Mucosa of rectum (tissue), 2 donors: Measurements from ENCODE around the gene RALBP1.
"Not testable (repeated sequence)": the region's sequence is repeated elsewhere in the genome, so short reads cannot be mapped to it uniquely, and the experiment has no call there.

Experiments used
- H3K27ac ChIP-seq, 2 donors: one replicate each; pipeline ENCODE4 v1.7.0; 2013; ENCODE audit warnings: inconsistent platforms in 2 of 2, low read depth in 2 of 2, low read length in 2 of 2
- H3K27me3 ChIP-seq, 2 donors: one replicate each; pipeline ENCODE4 v1.7.0; 2013; ENCODE audit warnings: low read length in 2 of 2; ENCODE audit not compliant: control insufficient read depth in 2 of 2, insufficient read depth in 2 of 2
- H3K36me3 ChIP-seq, 2 donors: one replicate each; pipeline ENCODE4 v1.7.0; 2013; ENCODE audit warnings: low read length in 2 of 2; ENCODE audit not compliant: control insufficient read depth in 2 of 2, insufficient read depth in 2 of 2
- H3K4me1 ChIP-seq, 2 donors: one replicate each; pipeline ENCODE4 v1.7.0; 2013; ENCODE audit warnings: low read length in 2 of 2, mild to moderate bottlenecking in 1 of 2; ENCODE audit not compliant: control insufficient read depth in 2 of 2, insufficient read depth in 2 of 2
- H3K4me3 ChIP-seq, 2 donors: one replicate each; pipeline ENCODE4 v1.7.0; 2013; ENCODE audit warnings: low read length in 2 of 2
- H3K9ac ChIP-seq, 2 donors: one replicate each; pipeline ENCODE4 v1.7.0; 2013; ENCODE audit warnings: low read length in 2 of 2, low read depth in 1 of 2, mild to moderate bottlenecking in 1 of 2
- H3K9me3 ChIP-seq, 2 donors: one replicate each; pipeline ENCODE4 v1.7.0; 2013; ENCODE audit warnings: low read length in 2 of 2; ENCODE audit not compliant: control insufficient read depth in 2 of 2
- donor health status: healthy.
- donor health status: Normal muscosa, but diverticular disease.

Gene RALBP1

GRCh38 chr18:9435041-9435440, 40.3 kb upstream of the RALBP1 start:
- Histone ChIP-seq H3K9me3 (no peaks in the 10 kb centered on the region), H3K36me3 (no peaks in the 10 kb centered on the region), H3K4me1 (no peaks in the 10 kb centered on the region), H3K4me3 (no peak overlapping the region), H3K9ac (no peak overlapping the region), H3K27me3 (no peaks in the 10 kb centered on the region), H3K27ac (no peak overlapping the region)

GRCh38 chr18:9436206-9436929, 38.9 kb upstream of the RALBP1 start:
- no peak overlapping the region for H3K27ac ChIP-seq
- H3K27me3 ChIP-seq = no peaks in the 10 kb centered on the region
- H3K36me3 ChIP-seq = no peaks in the 10 kb centered on the region
- no peaks in the 10 kb centered on the region for H3K4me1 ChIP-seq
- H3K9ac ChIP-seq = no peak overlapping the region
- no peak overlapping the region for H3K4me3 ChIP-seq
- no peaks in the 10 kb centered on the region for H3K9me3 ChIP-seq

- no peaks in the 10 kb centered on the region for H3K9me3 ChIP-seq
- no peak overlapping the region for H3K4me3 ChIP-seq
- H3K4me1 ChIP-seq = no peaks in the 10 kb centered on the region
- no peak overlapping the region for H3K27ac ChIP-seq
- no peak overlapping the region for H3K9ac ChIP-seq
- H3K27me3 ChIP-seq = no peaks in the 10 kb centered on the region
- H3K36me3 ChIP-seq = no peaks in the 10 kb centered on the region
Observed at GRCh38 chr18:9437021-9437437, 38.3 kb upstream of the RALBP1 start.

DNA sequence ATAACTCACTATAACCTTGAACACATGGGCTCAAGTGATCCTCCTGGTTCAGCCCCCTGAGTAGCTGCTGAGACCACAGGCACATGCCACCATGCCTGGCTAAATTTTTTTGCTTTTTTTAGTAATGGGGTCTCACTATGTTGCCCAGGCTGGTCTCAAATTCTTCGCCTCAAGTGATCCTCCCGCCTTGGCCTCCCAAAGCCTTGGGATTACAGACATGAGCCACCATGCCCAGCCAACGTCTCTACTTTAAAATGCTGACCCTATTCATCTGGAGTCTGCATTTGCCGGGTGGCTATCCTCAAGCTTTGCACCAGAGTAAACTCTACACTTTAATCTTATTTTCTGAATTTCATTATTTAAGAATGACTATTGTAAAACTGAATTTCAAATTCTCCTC, 37.6 kb upstream of the RALBP1 start:
- Histone ChIP-seq H3K36me3 (no peaks in the 10 kb centered on the region), H3K27me3 (no peaks in the 10 kb centered on the region), H3K9me3 (no peaks in the 10 kb centered on the region), H3K4me3 (no peak overlapping the region), H3K27ac (no peak overlapping the region), H3K4me1 (no peaks in the 10 kb centered on the region), H3K9ac (no peak overlapping the region)

DNA sequence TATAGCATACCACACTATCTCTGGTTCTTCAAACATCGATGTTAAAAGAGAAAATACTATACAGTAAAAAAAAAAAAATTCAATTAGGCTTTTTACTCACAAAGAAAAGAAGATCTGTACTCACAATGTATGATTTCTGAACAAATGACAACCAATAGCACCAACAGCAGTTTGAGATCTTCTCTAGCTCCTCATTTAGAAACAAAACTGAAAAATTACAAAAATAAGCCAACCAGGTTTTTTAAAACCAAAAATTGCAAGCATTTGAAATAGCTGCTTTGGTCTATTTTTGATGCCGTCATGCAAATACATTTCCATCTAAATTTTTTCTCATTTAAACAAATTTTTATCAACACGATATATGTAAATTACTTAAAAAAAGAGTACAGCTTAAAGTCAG, 34.3 kb upstream of the RALBP1 start:
- Histone ChIP-seq H3K4me3 (no peak overlapping the region), H3K27me3 (no peaks in the 10 kb centered on the region), H3K27ac (no peak overlapping the region), H3K9me3 (no peaks in the 10 kb centered on the region), H3K9ac (no peak overlapping the region), H3K36me3 (no peaks in the 10 kb centered on the region), H3K4me1 (no peaks in the 10 kb centered on the region)

DNA sequence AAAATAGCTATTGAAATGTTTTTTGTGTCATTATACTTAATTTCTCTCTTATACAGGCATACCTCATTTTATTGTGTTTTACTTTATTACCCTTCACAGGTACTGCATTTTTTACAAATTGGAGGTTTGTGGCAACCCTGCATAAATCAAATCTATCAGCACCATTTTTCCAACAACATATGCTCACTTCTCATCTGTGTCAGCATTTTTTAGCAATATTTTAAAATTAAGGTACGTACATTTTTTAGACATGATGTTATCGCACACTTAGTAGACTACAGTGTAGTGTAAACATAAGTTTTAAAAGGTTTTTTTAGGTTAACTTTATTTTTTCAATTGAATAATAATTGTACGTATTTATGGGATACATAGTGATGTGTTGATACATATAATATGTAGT, 30.8 kb upstream of the RALBP1 start:
- Histone ChIP-seq H3K9me3 (no peaks in the 10 kb centered on the region), H3K4me1 (no peaks in the 10 kb centered on the region), H3K4me3 (no peak overlapping the region), H3K9ac (no peak overlapping the region), H3K36me3 (no peaks in the 10 kb centered on the region), H3K27me3 (no peaks in the 10 kb centered on the region), H3K27ac (no peak overlapping the region)

DNA sequence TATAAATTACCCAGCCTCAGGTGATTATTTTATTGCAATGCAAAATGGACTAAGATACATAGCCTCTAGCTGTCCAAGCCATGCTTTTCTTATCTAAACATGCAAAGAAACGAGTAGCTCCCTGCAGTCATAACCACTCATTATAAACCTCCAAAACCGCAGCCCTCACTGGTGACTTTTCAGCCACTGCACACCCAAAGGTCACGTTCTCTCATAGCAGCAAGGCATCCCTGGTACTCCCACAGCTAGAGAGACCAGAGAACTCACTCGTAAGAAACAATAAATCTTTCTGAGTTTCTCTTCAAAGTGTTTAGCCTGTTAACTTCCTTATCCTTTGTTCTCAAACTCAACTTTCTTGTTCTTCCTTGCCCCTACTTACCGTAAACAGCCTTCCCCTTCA, 28.5 kb upstream of the RALBP1 start:
- Histone ChIP-seq H3K4me3 (no peak overlapping the region), H3K27me3 (no peaks in the 10 kb centered on the region), H3K36me3 (no peaks in the 10 kb centered on the region), H3K4me1 (no peaks in the 10 kb centered on the region), H3K9me3 (no peaks in the 10 kb centered on the region), H3K27ac (no peak overlapping the region), H3K9ac (no peak overlapping the region)

DNA sequence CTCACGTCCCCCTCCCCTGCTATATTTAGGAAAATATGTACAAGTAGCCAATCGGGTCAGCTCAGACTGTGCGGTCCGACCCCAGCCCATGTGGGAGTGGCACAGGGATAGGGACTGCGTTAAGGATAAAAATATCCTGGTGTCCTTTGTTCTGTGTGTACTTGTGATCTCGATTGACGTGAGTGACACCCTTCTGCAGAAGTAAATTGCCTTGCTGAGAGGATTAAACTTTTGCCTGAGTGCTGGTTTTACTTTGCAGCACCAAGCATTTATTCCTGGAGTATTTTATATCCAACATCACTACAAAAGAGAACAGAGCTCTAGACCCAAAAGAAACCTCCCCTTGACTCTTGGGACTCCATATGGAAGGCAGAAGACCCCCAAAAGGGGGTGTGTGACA, 28.0 kb upstream of the RALBP1 start:
- no peak overlapping the region for H3K4me3 ChIP-seq
- no peaks in the 10 kb centered on the region for H3K4me1 ChIP-seq
- H3K36me3 ChIP-seq = no peaks in the 10 kb centered on the region
- no peak overlapping the region for H3K27ac ChIP-seq
- H3K9me3 ChIP-seq = no peaks in the 10 kb centered on the region
- no peaks in the 10 kb centered on the region for H3K27me3 ChIP-seq
- H3K9ac ChIP-seq = no peak overlapping the region

GRCh38 chr18:9449600-9450414, 25.5 kb upstream of the RALBP1 start:
- Histone ChIP-seq H3K4me1 (no peaks in the 10 kb centered on the region), H3K9ac (no peak overlapping the region), H3K9me3 (no peaks in the 10 kb centered on the region), H3K27me3 (no peaks in the 10 kb centered on the region), H3K36me3 (no peaks in the 10 kb centered on the region), H3K4me3 (no peak overlapping the region), H3K27ac (no peak overlapping the region)

GRCh38 chr18:9450920-9451319, 24.4 kb upstream of the RALBP1 start:
- H3K4me1 ChIP-seq, H3K27ac ChIP-seq, H3K9me3 ChIP-seq, H3K36me3 ChIP-seq, H3K9ac ChIP-seq, H3K27me3 ChIP-seq, H3K4me3 ChIP-seq: not testable (repeated sequence)
